ENCODE results near the gene DOK5. TPM values are rescaled to one million over a fixed set of nuclear protein-coding genes. Genes with fewer than 3 reads are reported as not detected.

The DOK5 gene
- total RNA-seq, 4 donors from 2014 or later, result 1.4 to 9.8 TPM; not detected in 2

- H3K36me3 ChIP-seq, result no peaks in the 10 kb centered on the region
- intact Hi-C loops (cut with DNase I; ENCODE audit: low total_unique reads), result no loop called here
- no peak overlapping the region for H3K4me3 ChIP-seq
- DNase-seq, result no peak
- no peak overlapping the region for H3K27ac ChIP-seq
- H3K9me3 ChIP-seq, result no peaks in the 10 kb centered on the region
- no peak for TF ChIP-seq POLR2A (IDR thresholded peaks at IDR 0.05)
- no peak for TF ChIP-seq CTCF (IDR thresholded peaks at IDR 0.05)
- H3K27me3 ChIP-seq, result no peaks in the 10 kb centered on the region
- no peaks in the 10 kb centered on the region for H3K4me1 ChIP-seq
Measured at GRCh38 chr20:54506643-54507042, 31.2 kb downstream of the DOK5 start.

- no peaks in the 10 kb centered on the region for H3K36me3 ChIP-seq
- H3K4me3 ChIP-seq, result no peak overlapping the region
- intact Hi-C loops (cut with DNase I; ENCODE audit: low total_unique reads), result no loop called here
- no peaks in the 10 kb centered on the region for H3K27me3 ChIP-seq
- no peaks in the 10 kb centered on the region for H3K4me1 ChIP-seq
- no peak for DNase-seq
- TF ChIP-seq CTCF (IDR thresholded peaks at IDR 0.05) (no peak), POLR2A (IDR thresholded peaks at IDR 0.05) (no peak)
- no peak overlapping the region for H3K27ac ChIP-seq
- H3K9me3 ChIP-seq, result no peaks in the 10 kb centered on the region
Measured at GRCh38 chr20:54510541-54511129, 35.2 kb downstream of the DOK5 start.

GRCh38 chr20:54512694-54513093, 37.3 kb downstream of the DOK5 start:
- Histone ChIP-seq H3K36me3 (no peaks in the 10 kb centered on the region), H3K27ac (no peak overlapping the region), H3K4me3 (no peak overlapping the region), H3K27me3 (no peaks in the 10 kb centered on the region), H3K4me1 (no peaks in the 10 kb centered on the region), H3K9me3 (no peaks in the 10 kb centered on the region)
- TF ChIP-seq CTCF (IDR thresholded peaks at IDR 0.05) (no peak), POLR2A (IDR thresholded peaks at IDR 0.05) (no peak)
- no peak for DNase-seq
- intact Hi-C loops (cut with DNase I; ENCODE audit: low total_unique reads), result no loop called here

GRCh38 chr20:54514028-54514607, 38.7 kb downstream of the DOK5 start:
- no peak for DNase-seq
- no peak for TF ChIP-seq POLR2A (IDR thresholded peaks at IDR 0.05)
- TF ChIP-seq CTCF (IDR thresholded peaks at IDR 0.05), result no peak
- Histone ChIP-seq H3K27ac (no peak overlapping the region), H3K36me3 (no peaks in the 10 kb centered on the region), H3K9me3 (no peaks in the 10 kb centered on the region), H3K27me3 (no peaks in the 10 kb centered on the region), H3K4me3 (no peak overlapping the region), H3K4me1 (no peaks in the 10 kb centered on the region)
- intact Hi-C loops (cut with DNase I; ENCODE audit: low total_unique reads), result no loop called here

- Histone ChIP-seq H3K36me3 (no peaks in the 10 kb centered on the region), H3K27ac (no peak overlapping the region), H3K4me3 (no peak overlapping the region), H3K9me3 (no peaks in the 10 kb centered on the region), H3K27me3 (no peaks in the 10 kb centered on the region), H3K4me1 (no peaks in the 10 kb centered on the region)
- no peak for DNase-seq
- TF ChIP-seq CTCF (IDR thresholded peaks at IDR 0.05) (no peak), POLR2A (IDR thresholded peaks at IDR 0.05) (no peak)
- intact Hi-C loops (cut with DNase I; ENCODE audit: low total_unique reads), result no loop called here
Measured at GRCh38 chr20:54515793-54516628, 40.6 kb downstream of the DOK5 start.

All from uterus (tissue), 4 donors.